ENCODE results near the gene STX8. TPM values are rescaled to one million over a fixed set of nuclear protein-coding genes. Genes with fewer than 3 reads are reported as not detected.

Gene STX8
- total and polyA plus RNA-seq, 2 donors: 68.4 to 101 TPM

GRCh38 chr17:9228408-9229159 lies 347.0 kb downstream of the STX8 start:
- Histone ChIP-seq H3K36me3 (ENCODE audit: insufficient read depth) (no peaks in the 10 kb centered on the region), H3K27ac (ENCODE audit: low read depth) (no peak overlapping the region), H3K4me1 (ENCODE audit: insufficient read depth) (no peaks in the 10 kb centered on the region), H3K4me3 (ENCODE audit: low read depth, low read length) (no peak overlapping the region)
- no peak for DNase-seq (ENCODE audit: extremely low spot score)
- 55% methylated on average over 16 of the region's 16 CpGs for WGBS

- Histone ChIP-seq H3K4me1 (ENCODE audit: insufficient read depth) (no peaks in the 10 kb centered on the region), H3K36me3 (ENCODE audit: insufficient read depth) (no peaks in the 10 kb centered on the region), H3K27ac (ENCODE audit: low read depth) (no peak overlapping the region), H3K4me3 (ENCODE audit: low read depth, low read length) (no peak overlapping the region)
- DNase-seq (ENCODE audit: extremely low spot score): no peak
- WGBS: 77% methylated on average over 13 of the region's 13 CpGs
Measured at GRCh38 chr17:9227819-9228407, 347.7 kb downstream of the STX8 start.

- 66% methylated on average over 14 of the region's 14 CpGs for WGBS
- no peak for DNase-seq (ENCODE audit: extremely low spot score)
- Histone ChIP-seq H3K27ac (ENCODE audit: low read depth) (no peak overlapping the region), H3K36me3 (ENCODE audit: insufficient read depth) (no peaks in the 10 kb centered on the region), H3K4me1 (ENCODE audit: insufficient read depth) (no peaks in the 10 kb centered on the region), H3K4me3 (ENCODE audit: low read depth, low read length) (no peak overlapping the region)
Measured at GRCh38 chr17:9226794-9227135, 348.9 kb downstream of the STX8 start.

GRCh38 chr17:9226130-9226793 lies 349.4 kb downstream of the STX8 start:
- Histone ChIP-seq H3K36me3 (ENCODE audit: insufficient read depth) (no peaks in the 10 kb centered on the region), H3K4me3 (ENCODE audit: low read depth, low read length) (no peak overlapping the region), H3K27ac (ENCODE audit: low read depth) (no peak overlapping the region), H3K4me1 (ENCODE audit: insufficient read depth) (no peaks in the 10 kb centered on the region)
- 87% methylated on average over 31 of the region's 34 CpGs for WGBS
- no peak for DNase-seq (ENCODE audit: extremely low spot score)

GRCh38 chr17:9225305-9226101 lies 350.1 kb downstream of the STX8 start:
- 75% methylated on average over 32 of the region's 32 CpGs for WGBS
- H3K4me1 ChIP-seq (ENCODE audit: insufficient read depth): no peaks in the 10 kb centered on the region
- H3K27ac ChIP-seq (ENCODE audit: low read depth): no peak overlapping the region
- no peaks in the 10 kb centered on the region for H3K36me3 ChIP-seq (ENCODE audit: insufficient read depth)
- no peak for DNase-seq (ENCODE audit: extremely low spot score)
- no peak overlapping the region for H3K4me3 ChIP-seq (ENCODE audit: low read depth, low read length)

- Histone ChIP-seq H3K4me1 (ENCODE audit: insufficient read depth) (no peaks in the 10 kb centered on the region), H3K36me3 (ENCODE audit: insufficient read depth) (no peaks in the 10 kb centered on the region), H3K27ac (ENCODE audit: low read depth) (no peak overlapping the region), H3K4me3 (ENCODE audit: low read depth, low read length) (no peak overlapping the region)
- WGBS: 96% methylated on average over 7 of the region's 7 CpGs
- DNase-seq (ENCODE audit: extremely low spot score): no peak
Measured at GRCh38 chr17:9224485-9224884, 351.1 kb downstream of the STX8 start.

GRCh38 chr17:9223531-9223930 lies 352.1 kb downstream of the STX8 start:
- no peak overlapping the region for H3K4me3 ChIP-seq (ENCODE audit: low read depth, low read length)
- WGBS: 86% methylated on average over 8 of the region's 8 CpGs
- H3K27ac ChIP-seq (ENCODE audit: low read depth): no peak overlapping the region
- no peak for DNase-seq (ENCODE audit: extremely low spot score)
- H3K36me3 ChIP-seq (ENCODE audit: insufficient read depth): no peaks in the 10 kb centered on the region
- no peaks in the 10 kb centered on the region for H3K4me1 ChIP-seq (ENCODE audit: insufficient read depth)

- DNase-seq (ENCODE audit: extremely low spot score): no peak
- Histone ChIP-seq H3K36me3 (ENCODE audit: insufficient read depth) (no peaks in the 10 kb centered on the region), H3K4me3 (ENCODE audit: low read depth, low read length) (no peak overlapping the region), H3K4me1 (ENCODE audit: insufficient read depth) (no peaks in the 10 kb centered on the region), H3K27ac (ENCODE audit: low read depth) (no peak overlapping the region)
- WGBS: 97% methylated on average over 5 of the region's 5 CpGs
Measured at GRCh38 chr17:9221922-9222180, 353.8 kb downstream of the STX8 start.

GRCh38 chr17:9221147-9221921 lies 354.3 kb downstream of the STX8 start:
- H3K4me1 ChIP-seq (ENCODE audit: insufficient read depth): no peaks in the 10 kb centered on the region
- no peak overlapping the region for H3K4me3 ChIP-seq (ENCODE audit: low read depth, low read length)
- no peak overlapping the region for H3K27ac ChIP-seq (ENCODE audit: low read depth)
- 93% methylated on average over 25 of the region's 25 CpGs for WGBS
- no peaks in the 10 kb centered on the region for H3K36me3 ChIP-seq (ENCODE audit: insufficient read depth)
- DNase-seq (ENCODE audit: extremely low spot score): no peak

- WGBS: 88% methylated on average over 23 of the region's 23 CpGs
- no peak for DNase-seq (ENCODE audit: extremely low spot score)
- H3K36me3 ChIP-seq (ENCODE audit: insufficient read depth): no peaks in the 10 kb centered on the region
- H3K4me1 ChIP-seq (ENCODE audit: insufficient read depth): no peaks in the 10 kb centered on the region
- no peak overlapping the region for H3K27ac ChIP-seq (ENCODE audit: low read depth)
- H3K4me3 ChIP-seq (ENCODE audit: low read depth, low read length): no peak overlapping the region
Measured at GRCh38 chr17:9220398-9221146, 355.0 kb downstream of the STX8 start.

- no peak for DNase-seq (ENCODE audit: extremely low spot score)
- H3K27ac ChIP-seq (ENCODE audit: low read depth): no peak overlapping the region
- H3K36me3 ChIP-seq (ENCODE audit: insufficient read depth): no peaks in the 10 kb centered on the region
- 94% methylated on average over 13 of the region's 13 CpGs for WGBS
- no peak overlapping the region for H3K4me3 ChIP-seq (ENCODE audit: low read depth, low read length)
- H3K4me1 ChIP-seq (ENCODE audit: insufficient read depth): no peaks in the 10 kb centered on the region
Measured at GRCh38 chr17:9219631-9220397, 355.8 kb downstream of the STX8 start.

- H3K36me3 ChIP-seq (ENCODE audit: insufficient read depth): no peaks in the 10 kb centered on the region
- DNase-seq (ENCODE audit: extremely low spot score): no peak
- no peak overlapping the region for H3K4me3 ChIP-seq (ENCODE audit: low read depth, low read length)
- H3K27ac ChIP-seq (ENCODE audit: low read depth): no peak overlapping the region
- H3K4me1 ChIP-seq (ENCODE audit: insufficient read depth): no peaks in the 10 kb centered on the region
- 97% methylated on average over 15 of the region's 15 CpGs for WGBS
Measured at GRCh38 chr17:9218911-9219310, 356.7 kb downstream of the STX8 start.

Data from urinary bladder (tissue), 4 donors.